Measurements from ENCODE around the gene KCNJ5. TPM values are rescaled to one million over a fixed set of nuclear protein-coding genes. Genes with fewer than 3 reads are reported as not detected.

The KCNJ5 gene
- total and polyA plus RNA-seq, 2 experiments from 2014 or later, result not detected

- Mint-ChIP-seq H3K4me1 (peaks cover 9% of the 10 kb centered on the region), H3K4me3 (no peak overlapping the region), H3K9me3 (no peaks in the 10 kb centered on the region), H3K27ac (no peak overlapping the region), H3K27me3 (ENCODE audit: insufficient read depth, low read depth, poor library complexity) (no peaks in the 10 kb centered on the region), H3K36me3 (ENCODE audit: low read depth) (no peaks in the 10 kb centered on the region)
- Histone ChIP-seq H3K79me2 (replicated peaks; ENCODE audit: insufficient read depth) (no peaks in the 10 kb centered on the region), H3K4me3 (no peak overlapping the region), H3K9me2 (ENCODE audit: insufficient read depth) (no peaks in the 10 kb centered on the region), H3K27me3 (ENCODE audit: insufficient read depth) (no peaks in the 10 kb centered on the region), H3F3A (replicated peaks; ENCODE audit: low read depth) (no peaks in the 10 kb centered on the region), H3K27ac (ENCODE audit: low read depth) (no peak overlapping the region), H4K20me1 (replicated peaks; ENCODE audit: insufficient read depth) (peaks cover 8% of the 10 kb centered on the region; the same call in 1 of the 2 replicates), H2AFZ (no peak overlapping the region), H3K4me2 (no peak overlapping the region), H3K36me3 (ENCODE audit: insufficient read depth) (no peaks in the 10 kb centered on the region), H3K4me1 (ENCODE audit: insufficient read depth) (no peaks in the 10 kb centered on the region)
- DNase-seq (ENCODE audit: low spot score) (no peak), ATAC-seq (no peak)
- TF ChIP-seq CTCF (conservative IDR thresholded peaks at IDR 0.05; ENCODE audit: low read depth in 2 of 2), result no peak
- no peak for TF ChIP-seq ZNF114 (CRISPR knock-in tag; IDR thresholded peaks at IDR 0.05)
- no peak for TF ChIP-seq CREB1 (CRISPR knock-in tag; IDR thresholded peaks at IDR 0.05; ENCODE audit: low read depth)
- TF ChIP-seq ETS1 (IDR thresholded peaks at IDR 0.05), result no peak
- TF ChIP-seq JUNB (IDR thresholded peaks at IDR 0.05; ENCODE audit: unreplicated experiment), result no peak
- no peak for TF ChIP-seq REST (IDR thresholded peaks at IDR 0.05; ENCODE audit: unreplicated experiment)
- TF ChIP-seq ZNF462 (CRISPR knock-in tag; IDR thresholded peaks at IDR 0.05), result no peak
- TF ChIP-seq POLR2AphosphoS5 (IDR thresholded peaks at IDR 0.05; ENCODE audit: low read depth), result no peak
- no peak for TF ChIP-seq ZNF331 (CRISPR knock-in tag; IDR thresholded peaks at IDR 0.05; ENCODE audit: low read depth)
- TF ChIP-seq STAT1 (IDR thresholded peaks at IDR 0.05; ENCODE audit: unreplicated experiment), result no peak
- TF ChIP-seq EZH2phosphoT487 (IDR thresholded peaks at IDR 0.05; ENCODE audit: unreplicated experiment), result no peak
- no peak for TF ChIP-seq EZH2 (IDR thresholded peaks at IDR 0.05; ENCODE audit: low read depth, unreplicated experiment)
These were observed 70.5 kb downstream of the KCNJ5 start for GRCh38 chr11:128961645-128962044.

Measured in GM23338 (cell line).